ENCODE data around the gene C5orf22.
"Not testable (repeated sequence)": the region's sequence is repeated elsewhere in the genome, so short reads cannot be mapped to it uniquely, and the experiment has no call there.

C5orf22 gene

DNA sequence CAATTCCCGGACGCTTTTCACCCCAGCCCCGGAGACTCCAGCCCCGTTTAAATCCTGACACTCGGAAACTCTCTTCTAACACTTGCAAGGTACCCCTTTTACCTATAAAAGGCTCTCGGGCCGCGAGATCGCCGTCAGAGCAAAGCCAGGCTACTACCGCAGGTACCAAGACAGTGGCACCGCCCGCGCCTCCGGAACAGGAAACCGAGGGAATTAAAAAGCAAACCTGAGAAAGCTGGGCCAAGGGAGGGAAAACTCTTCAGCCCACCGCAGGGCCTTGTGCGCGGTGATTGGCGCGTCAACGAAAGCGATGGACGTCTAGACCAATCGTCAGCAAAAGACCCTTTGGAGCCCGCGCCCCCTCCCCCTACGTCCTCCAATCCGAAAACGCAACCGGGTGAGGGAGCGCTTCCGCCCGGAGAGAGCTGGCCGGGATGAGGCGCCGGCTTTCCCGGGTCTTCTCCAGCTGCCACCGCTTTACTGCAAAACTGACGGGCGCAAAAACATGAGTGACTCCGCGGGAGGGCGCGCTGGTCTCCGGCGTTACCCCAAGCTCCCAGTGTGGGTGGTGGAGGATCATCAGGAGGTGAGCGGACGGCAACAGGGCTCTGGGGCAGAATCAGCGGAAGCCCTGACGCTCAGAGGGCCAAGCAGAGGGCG is at the start of gene C5orf22, which contains the start of gene DROSHA:
TSS of gene C5orf22 (plus strand) at position 414 of the 660 bp plus-strand sequence. CDS start at position 506, 92 bp downstream.
TSS of gene DROSHA (minus strand) at position 206 of the 660 bp plus-strand sequence. CDS start 3,034 bp downstream, outside the sequence.
- peak; percentile 86 for DNase-seq (ENCODE audit: low read depth)

DNA sequence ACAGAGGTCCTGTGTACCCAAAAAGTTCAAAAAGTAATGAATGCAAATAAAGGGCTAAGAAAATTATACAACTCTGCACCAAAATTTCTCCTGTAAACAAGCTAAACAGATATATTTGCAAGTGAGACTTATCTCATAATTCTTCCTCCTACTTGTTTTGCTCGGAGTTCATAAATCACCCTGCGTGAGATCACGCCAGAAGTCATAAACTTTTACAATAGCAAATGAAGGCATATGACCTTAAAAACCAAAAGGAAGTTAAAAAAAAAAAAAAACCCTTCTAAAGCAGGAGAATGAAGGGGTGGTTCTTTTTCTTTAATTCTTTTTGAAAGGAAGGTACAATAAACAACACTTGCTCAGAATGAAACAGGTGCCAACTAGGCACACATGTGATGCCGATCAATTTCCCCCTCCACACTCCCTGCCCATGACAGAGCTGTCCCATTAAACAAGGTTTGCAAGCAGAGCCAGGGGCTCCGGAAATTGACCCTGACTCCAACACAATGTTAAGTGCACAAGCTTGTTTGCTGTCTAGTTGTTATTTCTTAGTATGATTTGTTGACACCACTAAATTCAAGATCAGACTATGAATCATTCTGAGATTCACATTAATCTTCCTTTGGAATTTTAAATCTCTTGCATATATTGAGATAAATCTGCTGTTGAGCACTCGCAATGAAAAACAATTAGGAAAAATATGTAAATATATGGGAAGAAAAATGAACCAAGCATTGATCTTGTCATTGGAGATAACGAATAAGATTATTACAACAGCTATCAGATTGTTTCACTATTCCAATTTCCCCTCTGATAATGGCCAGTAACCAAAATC is 46.5 kb upstream of the C5orf22 start:
- DNase-seq (ENCODE audit: low read depth), result no peak

DNA sequence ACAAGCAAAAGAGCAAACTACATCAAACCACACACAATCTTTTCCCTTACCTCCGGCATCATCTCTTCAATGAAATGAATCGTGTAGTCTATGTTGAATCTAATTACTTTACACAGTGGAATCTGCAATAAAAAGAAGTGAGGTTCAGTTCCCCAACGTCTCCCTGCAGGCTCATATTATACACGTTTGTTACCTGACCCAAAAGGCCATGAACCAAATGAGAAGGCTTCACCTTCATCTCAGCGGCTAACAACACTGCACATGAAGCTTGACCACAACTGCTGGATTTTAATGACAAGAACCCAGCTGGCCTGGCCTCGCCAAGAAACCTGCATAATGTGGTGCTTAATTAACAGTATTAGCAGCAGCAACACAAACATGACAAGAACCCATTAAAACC is 45.7 kb upstream of the C5orf22 start:
- DNase-seq (ENCODE audit: low read depth), result no peak

DNA sequence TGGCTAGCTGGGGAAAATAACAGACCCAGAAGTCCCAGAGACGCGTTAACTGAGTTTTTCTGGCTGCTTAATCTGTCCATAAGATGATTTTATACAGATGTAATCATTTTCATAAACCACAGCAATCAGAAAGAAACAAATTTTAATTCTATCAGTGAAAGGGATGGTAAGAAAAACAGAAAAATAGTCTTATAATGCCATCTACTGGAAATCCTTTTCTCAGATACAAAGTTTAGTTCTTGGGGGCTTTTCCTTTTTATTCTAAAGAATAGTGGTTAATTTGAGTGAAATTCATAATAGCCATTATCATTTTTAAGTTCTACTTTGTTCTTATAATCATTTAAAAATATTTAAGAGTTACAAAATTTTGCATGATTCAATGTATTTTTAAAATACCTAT is 44.6 kb upstream of the C5orf22 start:
- DNase-seq (ENCODE audit: low read depth), result no peak

DNA sequence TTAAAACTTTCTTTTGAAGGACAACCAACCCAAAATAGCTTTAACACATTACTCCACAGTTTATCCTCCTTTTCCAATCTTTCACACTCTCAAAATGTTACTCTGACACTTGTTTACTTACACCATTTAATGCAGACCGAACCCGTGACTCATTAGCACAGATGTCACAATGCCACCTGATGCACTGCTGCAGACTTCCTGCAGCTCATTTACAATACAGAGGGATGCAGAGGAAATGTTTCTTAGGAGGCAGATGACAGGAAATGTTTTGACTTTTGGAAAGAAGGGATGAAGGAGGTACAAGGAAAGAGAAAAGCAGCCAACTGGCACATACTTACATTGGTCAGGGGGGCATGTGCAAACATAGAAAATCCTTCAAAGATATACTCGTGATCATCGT is 39.2 kb upstream of the C5orf22 start:
- no peak for DNase-seq (ENCODE audit: low read depth)

DNA sequence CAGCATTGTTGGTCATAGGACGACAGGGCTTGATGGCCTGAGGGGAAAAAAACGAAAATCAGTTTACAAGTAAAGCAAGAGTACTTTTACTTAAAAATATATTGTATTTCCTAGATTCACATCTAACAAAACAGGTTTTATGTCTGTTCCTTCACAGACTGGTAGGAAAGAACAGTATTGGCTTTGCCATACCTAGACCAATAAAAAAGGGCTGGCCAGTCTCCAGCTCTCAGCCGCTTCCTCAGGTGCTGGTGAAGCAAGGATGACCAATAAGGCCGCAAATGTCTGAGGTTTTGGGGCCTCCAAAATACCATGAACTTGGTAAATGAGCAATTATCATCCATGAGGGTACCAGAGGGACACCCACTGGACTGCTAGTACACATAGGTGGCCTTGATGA is 36.8 kb upstream of the C5orf22 start:
- DNase-seq (ENCODE audit: low read depth), result no peak

DNA sequence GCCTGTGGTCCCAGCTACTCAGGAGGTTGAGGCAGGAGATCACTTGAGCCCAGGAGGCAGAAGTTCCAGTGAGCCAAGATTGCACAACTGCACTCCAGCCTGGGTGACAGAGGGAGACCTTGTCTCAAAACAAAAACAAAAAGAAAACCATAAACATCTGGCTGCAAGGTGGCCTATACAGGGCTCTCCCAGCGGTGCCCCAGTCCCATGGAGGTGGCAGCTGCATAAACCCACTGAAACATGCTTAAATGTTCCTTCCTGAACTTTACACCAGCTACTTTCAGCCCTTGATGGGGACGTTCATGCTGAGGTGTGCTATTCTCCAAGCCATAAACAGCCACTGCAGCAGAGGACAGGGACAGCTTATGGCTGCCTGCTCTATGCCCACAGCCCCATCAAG is 35.8 kb upstream of the C5orf22 start:
- DNase-seq (ENCODE audit: low read depth), result no peak

DNA sequence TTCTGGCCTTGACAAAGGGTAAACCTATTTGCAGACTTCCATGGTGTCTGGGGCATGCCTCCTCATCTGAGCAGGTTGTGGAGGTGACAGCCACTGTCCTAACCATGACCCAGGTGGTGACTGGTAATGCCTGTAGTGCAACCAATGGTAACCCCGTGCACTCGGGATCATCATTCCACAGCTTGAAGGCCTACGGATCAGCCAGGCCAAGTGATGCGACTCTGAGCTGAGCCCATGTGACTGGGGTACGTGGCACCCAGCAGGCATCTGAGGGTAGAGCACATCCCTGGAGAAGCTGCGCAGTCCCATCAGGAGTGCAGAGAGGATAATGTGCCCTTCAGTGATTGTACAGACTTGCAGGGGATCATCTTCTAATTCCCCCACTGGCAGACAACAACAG is 35.2 kb upstream of the C5orf22 start:
- DNase-seq (ENCODE audit: low read depth), result no peak

DNA sequence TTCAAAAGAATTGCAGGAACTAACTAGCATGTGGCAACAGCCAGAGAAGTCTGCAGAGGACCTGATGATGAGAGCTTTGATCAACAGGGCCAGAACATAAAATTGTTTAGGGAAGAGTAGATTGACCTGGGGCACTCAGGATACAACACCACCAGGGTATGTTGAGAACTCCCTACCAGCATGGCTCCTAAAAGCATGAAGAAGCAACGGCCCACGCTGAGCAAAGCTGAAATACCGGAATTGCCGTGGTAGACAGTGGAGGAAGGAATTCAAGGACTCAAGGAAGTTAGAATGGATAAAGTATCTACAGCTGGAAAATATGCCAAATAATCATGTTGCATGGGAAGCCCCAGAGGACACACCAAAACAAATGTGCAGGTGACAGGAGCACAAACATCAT is 31.8 kb upstream of the C5orf22 start:
- no peak for DNase-seq (ENCODE audit: low read depth)

DNA sequence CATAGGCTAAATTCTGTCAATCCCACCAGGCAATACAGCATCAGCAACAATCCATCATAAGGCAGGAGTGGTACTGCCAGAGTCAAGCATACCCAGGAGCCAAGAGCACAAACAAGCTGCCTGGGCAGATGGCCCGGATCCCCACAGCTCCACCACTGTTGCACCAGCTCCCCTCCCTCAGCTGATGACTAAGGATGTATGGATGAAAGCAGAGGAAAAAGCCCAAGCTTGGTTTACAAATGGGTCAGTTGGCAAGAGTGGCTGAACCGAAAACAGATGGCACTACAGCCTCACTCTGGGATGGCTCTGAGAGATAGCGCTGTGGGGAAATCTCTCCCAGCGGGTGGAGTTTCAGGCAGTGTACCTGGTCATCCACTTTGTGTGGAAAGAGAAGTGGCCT is 29.6 kb upstream of the C5orf22 start:
- DNase-seq (ENCODE audit: low read depth), result no peak

DNA sequence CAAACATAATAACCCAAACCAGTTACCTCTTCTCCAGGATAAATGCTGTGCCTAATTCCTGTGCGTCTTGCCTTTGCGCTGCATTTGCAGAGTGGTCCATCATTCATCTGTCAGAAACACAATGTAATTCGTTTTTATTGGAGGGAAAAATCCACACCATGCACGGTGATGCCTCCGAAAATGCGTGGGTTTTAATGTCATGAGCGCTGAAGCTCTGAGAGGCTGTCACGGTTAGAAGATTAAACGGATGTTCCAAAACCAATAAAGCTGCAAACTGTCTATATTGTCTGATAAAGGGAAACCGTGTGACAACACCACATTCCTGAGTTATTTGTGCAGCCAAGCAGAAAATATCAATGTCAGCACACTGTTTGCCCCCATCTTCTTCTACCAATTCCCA is 27.6 kb upstream of the C5orf22 start:
- DNase-seq (ENCODE audit: low read depth), result no peak

DNA sequence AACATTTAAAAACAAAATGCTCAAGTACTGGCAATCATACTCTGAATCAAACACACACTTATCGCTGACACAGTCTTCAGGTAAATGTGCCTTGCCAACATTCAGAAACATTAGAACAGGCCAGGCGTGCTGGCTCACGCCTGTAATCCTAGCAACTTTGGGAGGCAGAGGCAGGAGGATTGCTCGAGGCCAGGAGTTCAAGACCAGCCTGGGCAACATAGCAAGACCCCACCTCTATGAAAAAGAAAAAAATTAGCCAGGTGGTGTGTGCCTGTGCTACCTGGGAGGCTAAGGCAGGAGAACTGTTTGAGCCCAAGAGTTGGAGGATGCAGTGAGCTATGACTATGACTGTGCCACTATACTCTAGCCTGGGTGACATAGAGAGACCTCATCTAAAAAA is 20.8 kb upstream of the C5orf22 start:
- no peak for DNase-seq (ENCODE audit: low read depth)

DNA sequence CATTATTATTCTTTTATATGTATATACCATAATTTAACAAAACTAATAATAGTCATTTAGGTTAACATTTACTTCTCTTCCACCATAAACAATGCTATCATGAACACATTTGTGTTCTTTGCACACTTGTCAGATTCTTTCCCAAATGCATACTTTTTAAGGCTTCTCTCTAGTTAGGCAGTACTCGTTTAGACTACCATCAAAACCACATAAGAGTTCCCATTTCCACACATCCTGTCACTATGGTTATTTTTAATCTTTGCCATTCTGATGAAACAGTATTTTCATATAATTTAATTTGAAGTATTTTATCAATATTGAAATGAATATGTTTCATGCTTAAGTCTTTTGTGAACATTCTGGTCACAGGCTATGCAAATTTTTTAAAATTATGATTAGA is 15.3 kb upstream of the C5orf22 start:
- no peak for DNase-seq (ENCODE audit: low read depth)

DNA sequence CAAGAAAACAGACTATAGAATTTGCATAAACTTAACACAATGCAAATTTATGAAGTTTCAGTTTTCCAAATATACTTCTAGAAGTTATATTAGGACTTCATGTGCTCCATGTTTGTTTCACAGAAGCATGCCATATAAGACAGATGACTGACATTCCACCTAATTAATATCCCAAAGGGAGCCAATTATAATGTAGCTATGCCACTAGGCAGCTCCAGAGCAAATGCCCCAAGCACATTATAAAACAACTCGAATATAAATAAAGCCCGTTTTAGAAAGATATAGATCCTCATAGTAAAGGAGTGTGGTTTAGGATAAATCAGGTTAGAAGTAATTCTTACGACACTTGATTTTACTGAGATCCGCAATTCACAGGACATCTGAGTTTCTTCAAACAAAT is 9.1 kb upstream of the C5orf22 start:
- DNase-seq (ENCODE audit: low read depth), result no peak

DNA sequence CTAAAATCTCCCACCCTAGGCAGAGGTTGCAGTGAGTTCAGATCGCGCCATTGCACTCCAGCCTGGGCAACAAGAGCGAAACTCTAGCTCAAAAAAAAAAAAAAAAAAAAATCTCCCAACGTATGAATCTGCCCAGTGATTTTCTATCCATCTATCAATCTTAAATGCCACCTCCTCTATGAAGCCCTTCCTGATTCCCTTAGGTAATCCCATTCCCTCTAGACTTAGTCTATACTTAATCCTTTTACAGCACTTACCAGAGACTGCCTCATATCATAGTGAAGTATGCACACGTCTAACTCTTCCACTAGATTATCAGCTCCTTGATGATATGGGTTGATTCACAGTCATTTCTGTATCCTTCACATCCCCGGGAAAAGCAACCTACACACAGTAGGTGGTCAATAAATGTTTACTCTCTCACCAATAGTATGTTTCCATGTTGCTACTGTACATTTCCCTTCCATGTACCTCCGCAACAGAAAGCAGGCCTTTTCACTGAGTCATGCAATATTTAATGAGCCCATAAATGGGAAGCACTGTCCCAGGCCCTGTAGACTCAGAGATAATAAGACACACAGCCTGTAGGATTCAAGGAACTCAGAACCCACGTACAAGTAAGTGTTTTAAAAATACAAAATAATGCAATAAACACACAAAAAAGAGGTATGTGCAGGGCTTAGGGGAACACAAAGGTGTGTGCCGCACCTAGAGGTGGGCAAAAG is 1.4 kb upstream of the C5orf22 start:
- no peak for DNase-seq (ENCODE audit: low read depth)

DNA sequence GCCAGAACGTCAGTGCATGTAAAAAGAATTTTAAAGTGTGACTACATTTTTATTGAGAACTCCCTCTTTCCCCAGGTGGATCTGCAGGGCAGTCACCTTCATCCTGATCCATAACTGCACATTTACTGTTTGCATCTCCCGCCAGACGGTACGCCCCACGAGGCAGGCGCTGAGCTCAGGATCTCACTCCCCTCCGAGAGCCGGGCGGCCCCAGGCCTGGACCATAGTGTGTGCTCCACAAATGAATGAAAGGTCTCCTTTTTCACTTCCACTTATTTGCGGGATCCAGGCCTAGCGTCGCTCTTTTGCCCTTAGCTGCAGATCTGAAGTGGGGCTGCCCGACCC is 586 bp upstream of the C5orf22 start:
- DNase-seq (ENCODE audit: low read depth), result no peak

DNA sequence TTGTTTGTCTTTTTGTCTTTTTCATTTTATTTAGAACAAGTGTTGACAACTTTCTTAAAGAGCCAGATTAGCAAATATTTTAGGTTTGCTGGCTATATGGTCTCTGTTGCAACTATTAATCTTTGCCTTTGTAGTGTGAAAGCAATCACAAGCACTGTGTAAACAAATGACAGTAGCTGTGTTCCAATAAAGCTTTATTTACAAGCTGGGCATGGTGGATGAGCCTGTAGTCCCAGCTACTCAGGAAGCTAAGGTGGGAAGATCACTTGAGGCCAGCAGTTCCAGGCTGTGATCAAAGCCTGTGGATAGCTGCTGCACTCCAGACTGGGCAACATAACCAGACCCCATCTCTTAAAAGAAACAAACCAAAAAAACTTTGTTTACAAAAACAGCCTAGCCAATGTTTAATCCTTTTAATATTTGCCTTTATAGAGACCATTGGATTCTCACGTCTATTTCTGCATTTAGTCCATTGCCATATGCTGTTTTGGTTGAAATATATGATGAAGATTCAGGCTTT is 2.5 kb downstream of the C5orf22 start:
- no peak for DNase-seq (ENCODE audit: low read depth)

DNA sequence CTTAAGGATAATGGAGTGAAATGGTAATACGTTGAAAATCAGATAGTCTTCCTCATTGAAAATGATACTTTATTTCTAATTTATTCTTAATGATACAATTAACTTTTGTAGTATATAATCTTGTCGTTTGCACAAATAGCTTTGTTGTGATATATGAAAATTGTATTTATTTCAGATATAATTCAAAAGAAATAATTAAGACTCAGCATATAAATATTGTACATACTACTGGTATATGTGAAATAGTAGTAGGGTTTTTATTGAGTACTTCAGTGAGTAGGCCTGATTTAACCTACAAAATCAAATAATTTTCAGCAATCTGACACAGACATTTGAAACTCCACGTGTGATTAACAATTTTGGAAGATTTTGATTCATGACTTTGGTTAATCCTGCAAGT is 4.8 kb downstream of the C5orf22 start:
- DNase-seq (ENCODE audit: low read depth), result no peak

DNA sequence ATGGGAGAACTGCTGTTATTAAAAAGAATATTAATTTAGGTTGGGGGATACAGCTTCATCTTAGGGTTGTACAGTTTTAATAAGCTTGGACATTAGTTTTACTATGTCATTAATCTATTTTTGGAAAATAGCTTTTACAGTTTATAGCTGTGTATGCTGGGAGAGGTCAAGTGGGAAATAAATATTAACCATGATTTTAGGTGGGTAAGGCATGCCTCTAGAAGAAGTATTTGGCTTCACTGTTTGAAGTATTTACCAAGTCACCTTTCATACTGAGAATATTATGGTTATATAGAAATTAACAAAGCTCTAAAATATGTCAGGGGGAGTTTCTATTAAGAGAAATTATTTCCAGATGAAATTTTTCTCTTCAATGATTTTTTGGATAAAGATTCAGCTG is 5.2 kb downstream of the C5orf22 start:
- DNase-seq (ENCODE audit: low read depth), result no peak

DNA sequence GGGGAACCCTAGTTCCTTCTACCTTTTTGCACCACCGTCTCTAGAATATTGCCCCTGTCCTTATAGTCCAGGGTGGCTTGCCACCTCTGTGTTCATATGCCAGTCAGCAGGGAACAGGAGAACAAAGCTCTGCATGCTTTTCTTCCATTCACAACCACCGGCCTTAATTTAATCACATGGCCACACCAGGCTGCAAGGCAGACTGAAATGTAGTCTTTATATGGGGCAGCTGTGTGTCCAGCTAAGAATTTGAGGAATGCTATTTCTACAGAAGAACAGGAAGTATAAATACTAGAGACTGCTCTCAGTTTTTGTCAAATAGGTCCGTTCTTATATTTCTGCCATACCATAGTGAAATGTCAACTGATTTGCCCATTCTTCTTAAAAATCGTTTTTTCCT is 5.8 kb downstream of the C5orf22 start:
- DNase-seq (ENCODE audit: low read depth), result no peak

DNA sequence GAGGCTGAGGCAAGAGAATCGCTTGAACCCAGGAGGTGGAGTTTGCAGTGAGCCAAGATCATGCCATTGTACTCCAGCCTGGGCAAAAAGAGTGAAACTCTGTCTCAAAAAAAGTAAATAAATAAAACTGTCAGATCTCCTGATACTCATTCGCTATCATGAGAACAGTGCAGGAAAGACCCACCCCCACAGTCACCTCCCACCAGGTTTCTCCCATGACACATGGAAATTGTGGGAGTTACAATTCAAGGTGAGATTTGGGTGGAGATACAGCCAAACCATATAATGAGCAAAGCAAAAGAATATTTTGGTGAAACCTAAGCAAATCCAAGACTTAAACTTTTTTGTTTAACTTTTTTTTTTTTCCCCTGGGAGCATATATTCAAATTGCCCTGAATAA is 17.0 kb downstream of the C5orf22 start:
- not testable (repeated sequence) for DNase-seq (ENCODE audit: low read depth)

DNA sequence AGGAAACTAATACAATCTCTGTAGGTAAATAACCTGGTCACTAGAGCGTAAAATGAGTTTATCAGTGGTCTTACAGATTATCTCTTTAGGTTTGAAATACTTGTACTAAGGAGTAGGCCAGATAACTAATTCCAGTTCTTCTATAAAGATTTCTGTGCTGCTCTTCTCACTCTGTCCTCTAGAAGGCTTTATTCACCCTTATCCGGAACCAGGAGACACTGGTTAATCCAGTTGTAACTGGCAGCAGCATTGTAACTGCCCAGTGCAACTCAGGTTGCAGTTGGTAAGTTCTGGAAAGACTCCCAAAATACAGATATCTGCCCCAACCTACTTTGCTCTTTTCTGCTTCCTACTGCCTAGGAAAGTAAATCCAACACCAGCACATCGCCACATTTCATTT is 19.8 kb downstream of the C5orf22 start:
- no peak for DNase-seq (ENCODE audit: low read depth)

DNA sequence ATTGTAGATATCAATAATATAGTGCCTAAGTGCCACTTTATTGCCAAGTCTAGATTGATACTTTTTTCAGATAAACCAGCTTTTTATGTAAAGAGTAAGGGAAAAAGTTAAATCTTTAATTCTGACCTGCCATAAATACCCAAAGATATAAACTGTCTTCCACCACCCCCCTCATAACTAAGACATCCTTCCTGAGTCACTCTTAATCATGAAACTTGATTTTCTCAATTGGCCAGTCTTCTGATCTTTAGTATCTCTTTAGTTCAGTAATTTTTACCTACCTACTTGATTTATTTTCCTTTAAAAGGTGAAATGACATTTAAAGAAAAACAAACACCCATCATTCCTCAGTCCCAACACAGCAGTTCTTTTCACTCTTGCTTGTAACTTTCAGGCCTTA is 21.8 kb downstream of the C5orf22 start:
- DNase-seq (ENCODE audit: low read depth), result no peak

Data from T-helper 22 cell (primary cell).